Umbilical cord (tissue), 2 donors: Measurements from ENCODE around the gene OGDH. TPM values are rescaled to one million over a fixed set of nuclear protein-coding genes. Genes with fewer than 3 reads are reported as not detected.
A peak's percentile ranks its signal among the peaks of the same experiment; 100 is the strongest.
"Not testable (repeated sequence)": the region's sequence is repeated elsewhere in the genome, so short reads cannot be mapped to it uniquely, and the experiment has no call there.

Source experiments
- DNase-seq: peaks from one replicate; pipeline ENCODE4 v3.0.0-alpha.2; 2015; ENCODE audit warnings: low spot score
- total RNA-seq: library from RNA; depleted of rRNA; stranded (reverse); fragments of >200 nt; gene quantifications from one replicate; pipeline ENCODE4 v1.2.3, GENCODE V29; 2014; ENCODE audit warnings: low replicate concordance; ENCODE audit not compliant: insufficient read depth

OGDH gene
- total RNA-seq, 1 donor from 2014 or later = 33.9 TPM

GRCh38 chr7:44580945-44581878 is 25.2 kb upstream of the OGDH start:
- DNase-seq = no peak

GRCh38 chr7:44581879-44582603 is 24.4 kb upstream of the OGDH start, which contains the start of gene TMED4:
Gene TMED4 (minus strand): TSS chr7:44582231. CDS start chr7:44582206, 25 bp downstream.
- DNase-seq = peak; percentile 99

- no peak for DNase-seq
Observed at GRCh38 chr7:44583146-44583865, 23.1 kb upstream of the OGDH start.

DNA sequence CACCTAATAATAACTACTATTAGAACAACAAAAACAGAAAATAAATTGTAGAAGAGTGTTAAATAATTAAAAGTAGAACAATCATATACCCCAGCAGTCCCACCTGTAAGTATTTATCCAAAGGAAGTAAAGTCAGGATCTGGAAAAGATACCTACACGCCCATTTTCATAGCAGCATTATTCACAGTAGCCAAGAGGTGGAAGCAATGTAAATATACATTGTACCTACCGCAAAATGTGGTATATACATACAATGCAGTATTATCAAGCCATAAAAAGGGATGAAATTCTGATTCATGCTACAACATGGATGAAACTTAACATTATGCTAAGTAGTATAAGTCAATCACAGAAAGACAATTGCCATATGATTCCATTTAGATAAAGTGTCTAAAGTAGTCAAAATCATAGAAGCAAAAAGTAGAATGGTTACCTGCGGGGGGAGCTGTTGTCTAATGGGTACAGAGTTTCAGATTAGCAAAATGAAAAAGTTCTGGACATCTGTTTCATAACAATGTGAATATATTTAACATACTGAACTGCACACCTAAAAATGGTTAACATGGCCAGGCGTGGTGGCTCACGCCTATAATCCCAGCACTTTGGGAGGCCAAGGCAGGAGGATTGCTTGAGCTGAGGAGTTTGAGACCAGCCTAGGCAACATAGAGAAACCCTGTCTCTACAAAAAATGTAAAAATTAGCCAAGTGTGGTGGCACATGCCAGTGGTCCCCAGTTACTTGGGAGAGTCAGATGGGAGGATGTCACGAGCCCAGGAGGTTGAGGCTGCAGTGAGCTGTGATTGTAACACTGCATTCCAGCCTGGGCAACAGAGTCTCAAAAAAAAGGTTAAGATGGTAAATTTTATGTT is 18.4 kb upstream of the OGDH start:
- DNase-seq = peak; percentile 61

DNA sequence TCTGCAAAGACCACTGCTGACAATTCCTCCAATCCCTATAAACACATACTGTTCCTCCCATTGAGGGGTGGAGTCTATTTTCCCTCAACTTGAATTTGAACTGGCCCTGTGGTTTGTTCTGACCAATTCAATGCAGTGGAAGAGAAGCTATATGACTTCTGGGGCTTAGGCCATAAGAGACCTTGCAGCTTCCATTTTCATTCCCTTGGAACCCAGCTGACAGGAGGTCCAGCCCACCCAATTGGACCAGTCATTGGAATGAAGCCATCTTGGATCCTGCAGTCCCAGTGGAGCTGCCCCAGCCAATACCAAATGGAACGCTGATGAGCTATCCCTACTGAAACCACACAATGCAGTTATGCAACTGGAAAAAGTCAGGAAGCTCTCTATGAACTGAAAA is 15.5 kb upstream of the OGDH start:
- DNase-seq = no peak

GRCh38 chr7:44595934-44596635 is 10.3 kb upstream of the OGDH start:
- no peak for DNase-seq

GRCh38 chr7:44597181-44597580 is 9.2 kb upstream of the OGDH start:
- not testable (repeated sequence) for DNase-seq

GRCh38 chr7:44599222-44599621 is 7.2 kb upstream of the OGDH start:
- no peak for DNase-seq

DNA sequence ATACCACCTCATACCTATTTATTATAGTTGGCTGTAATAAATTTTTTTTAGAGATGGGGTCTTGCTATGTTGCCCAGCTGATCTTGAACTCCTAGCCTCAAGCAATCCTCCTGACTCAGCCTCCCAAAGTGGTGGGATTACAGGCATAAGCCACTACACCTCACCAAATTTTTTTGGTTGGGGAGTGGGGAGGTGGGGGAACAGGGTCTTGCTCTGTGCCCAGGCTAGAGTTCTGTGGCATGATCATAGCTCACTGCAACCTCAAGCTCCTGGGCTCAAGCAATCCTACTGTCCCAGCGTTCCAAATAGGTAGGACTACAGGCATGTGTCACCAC is 3.9 kb upstream of the OGDH start:
- no peak for DNase-seq

DNA sequence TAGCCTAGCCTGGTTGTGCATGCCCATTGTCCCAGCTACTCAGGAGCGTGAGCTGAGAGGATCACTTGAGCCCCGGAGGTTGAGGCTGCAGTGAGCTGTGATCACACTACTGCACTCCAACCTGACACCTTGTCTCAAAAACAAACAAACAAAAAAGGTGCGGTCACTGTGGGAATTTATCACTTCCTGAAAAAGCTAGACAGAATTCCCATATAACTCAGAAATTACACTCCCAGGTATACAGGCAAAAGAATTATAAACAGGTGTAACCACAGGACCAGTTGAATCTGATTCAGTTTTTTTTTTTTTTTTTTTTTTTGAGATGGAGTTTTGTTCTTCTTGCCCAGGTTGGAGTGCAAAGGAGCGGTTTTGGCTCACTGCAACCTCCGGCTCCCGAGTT is 3.2 kb upstream of the OGDH start:
- DNase-seq = no peak

DNA sequence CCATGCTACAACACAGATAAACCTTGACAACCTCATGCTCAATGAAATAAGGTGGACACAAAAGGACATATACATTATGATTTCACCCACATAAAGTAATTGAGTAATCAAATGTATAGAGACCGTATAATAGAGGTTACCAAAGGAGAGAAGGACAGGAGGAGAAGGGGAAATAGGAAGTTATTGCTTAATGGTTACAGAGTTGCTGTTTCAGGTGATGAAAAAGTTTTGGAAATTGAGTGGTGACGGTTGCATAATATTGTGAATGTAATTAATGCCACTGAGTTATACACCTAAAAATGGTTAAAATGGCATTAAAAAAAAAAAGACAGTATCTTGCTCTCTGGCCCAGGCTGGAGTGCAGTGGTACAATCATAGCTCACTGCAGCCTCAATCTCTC is 1.5 kb upstream of the OGDH start:
- no peak for DNase-seq

DNA sequence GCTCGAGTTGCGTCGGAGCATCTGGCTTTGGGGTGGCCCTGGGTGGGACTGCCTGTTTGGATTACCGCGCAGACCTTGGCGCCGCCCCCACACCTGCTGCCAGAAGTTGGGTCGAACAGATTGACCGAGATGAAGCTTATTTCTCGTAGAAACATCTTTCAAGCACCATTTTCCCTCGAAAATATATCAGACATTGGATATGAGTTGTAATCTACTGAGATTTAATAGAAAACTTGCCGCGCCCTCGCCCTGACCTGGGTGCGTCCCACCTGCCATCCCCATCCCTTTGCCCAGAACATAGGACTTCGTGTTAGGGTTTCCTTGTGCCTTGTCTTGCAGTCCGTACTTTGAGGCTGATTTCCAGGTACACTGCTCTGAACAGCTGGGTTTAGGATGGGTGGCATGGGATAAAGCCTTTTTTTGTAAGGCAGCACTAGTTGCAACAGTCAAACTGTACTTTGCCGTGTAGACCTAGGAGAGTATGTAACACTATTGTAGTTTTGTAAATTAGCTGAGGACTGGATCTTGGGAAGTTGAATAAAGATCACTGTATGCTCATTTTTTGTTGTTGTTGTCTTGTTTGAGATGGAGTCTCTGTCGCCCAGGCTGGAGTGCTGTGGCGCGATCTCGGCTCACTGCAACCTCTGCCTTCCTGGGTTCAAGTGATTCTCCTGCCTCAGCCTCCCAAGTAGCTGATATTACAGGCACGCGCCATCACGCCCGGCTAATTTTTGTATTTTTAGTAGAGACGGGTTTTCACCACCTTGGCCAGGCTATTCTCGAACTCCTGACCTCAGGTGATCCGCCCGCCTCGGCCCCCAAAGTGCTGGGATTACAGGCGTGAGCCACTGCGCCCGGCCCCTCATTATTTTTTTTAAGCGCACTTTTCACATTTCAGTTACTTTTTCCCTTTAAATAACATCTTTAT is 978 bp downstream of the OGDH start:
- DNase-seq = no peak

- DNase-seq = no peak
Observed at GRCh38 chr7:44608916-44609648, 2.7 kb downstream of the OGDH start.

- no peak for DNase-seq
Observed at GRCh38 chr7:44609829-44610228, 3.4 kb downstream of the OGDH start.

- no peak for DNase-seq
Observed at GRCh38 chr7:44615149-44615611, 8.8 kb downstream of the OGDH start.

- DNase-seq = no peak
Observed at GRCh38 chr7:44615793-44616192, 9.4 kb downstream of the OGDH start.

DNA sequence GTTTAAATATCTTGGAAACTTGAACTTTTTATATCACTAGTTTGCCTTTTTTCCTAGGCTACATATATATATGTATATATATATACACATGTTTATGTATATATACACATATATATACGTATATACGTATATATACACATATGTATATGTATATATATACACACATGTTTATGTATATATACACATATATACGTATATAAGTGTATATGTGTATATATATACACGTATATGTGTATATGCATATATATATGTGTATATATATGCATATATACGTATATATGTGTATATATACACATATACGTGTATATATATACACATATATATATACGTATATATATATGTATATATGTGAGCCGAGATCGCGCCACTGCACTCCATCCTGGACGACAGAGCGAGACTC is 10.1 kb downstream of the OGDH start:
- no peak for DNase-seq

- DNase-seq = no peak
Observed at GRCh38 chr7:44617225-44617890, 10.9 kb downstream of the OGDH start.
